Measurements from ENCODE around the gene LYPD6. TPM values are rescaled to one million over a fixed set of nuclear protein-coding genes. Genes with fewer than 3 reads are reported as not detected.

The LYPD6 gene
- total and polyA plus RNA-seq, 2 donors (not counting 1 experiment from before 2014, with no cell fraction given): not detected

GRCh38 chr2:149418065-149418464 lies 87.7 kb downstream of the LYPD6 start:
- DNase-seq: no peak
- no peaks in the 10 kb centered on the region for H3K36me3 ChIP-seq (replicated peaks in 1 of 2; ENCODE audit: control extremely low read depth in 1 of 2, control insufficient read depth in 1 of 2, extremely low read depth in 1 of 2, insufficient read depth in 2 of 2, low read length in 1 of 2)
- H3K4me1 ChIP-seq (ENCODE audit: control insufficient read depth in 2 of 2, insufficient read depth in 2 of 2, low read length in 2 of 2): no peaks in the 10 kb centered on the region
- no peaks in the 10 kb centered on the region for H3K79me2 ChIP-seq (ENCODE audit: control insufficient read depth, insufficient read depth, low read length)
- H3K4me2 ChIP-seq (replicated peaks; ENCODE audit: low read depth, low read length, poor library complexity, severe bottlenecking): no peak overlapping the region
- Mint-ChIP-seq H3K4me1 (no peaks in the 10 kb centered on the region), H3K27me3 (peaks cover 7% of the 10 kb centered on the region), H3K27ac (no peak overlapping the region), H3K9me3 (ENCODE audit: insufficient read depth) (no peaks in the 10 kb centered on the region), H3K4me3 (no peak overlapping the region)
- H3K27ac ChIP-seq (ENCODE audit: low read length in 2 of 2): no peak overlapping the region
- intact Hi-C loops (cut with micrococcal nuclease): no loop called here
- TF ChIP-seq EZH2 (IDR thresholded peaks at IDR 0.05; ENCODE audit: borderline replicate concordance, insufficient read depth, low read depth, low read length, poor library complexity, severe bottlenecking) (no peak), CTCF (IDR thresholded peaks at IDR 0.05) (no peak)
- ChIA-PET POLR2A (no interaction called here), CTCF (no interaction called here)
- no peaks in the 10 kb centered on the region for H3K9me3 ChIP-seq (ENCODE audit: control extremely low read depth in 1 of 3, control insufficient read depth in 2 of 3, insufficient read depth in 1 of 3, low read length in 2 of 3)
- no peak overlapping the region for H2AFZ ChIP-seq (ENCODE audit: insufficient read depth, low read depth, low read length, poor library complexity, severe bottlenecking)
- WGBS (ENCODE audit: insufficient coverage): no CpG with 5 or more reads among the region's 5 CpGs
- no peak for ATAC-seq (ENCODE audit: low read depth)
- H3K9ac ChIP-seq (ENCODE audit: low read length): no peak overlapping the region
- H4K20me1 ChIP-seq (ENCODE audit: control insufficient read depth, insufficient read depth, low read length, poor library complexity, severe bottlenecking): no peaks in the 10 kb centered on the region
- H3K27me3 ChIP-seq (replicated peaks in 1 of 4; ENCODE audit: control extremely low read depth in 1 of 4, control insufficient read depth in 3 of 4, insufficient read depth in 4 of 4, low read length in 3 of 4): no peaks in the 10 kb centered on the region
- H3K4me3 ChIP-seq (ENCODE audit: control extremely low read depth in 1 of 5, extremely low read depth in 1 of 5, insufficient read depth in 1 of 5, low read depth in 2 of 5, low read length in 4 of 5): no peak overlapping the region

- Histone ChIP-seq H3K79me2 (ENCODE audit: control insufficient read depth, insufficient read depth, low read length) (no peaks in the 10 kb centered on the region), H3K4me2 (replicated peaks; ENCODE audit: low read depth, low read length, poor library complexity, severe bottlenecking) (no peak overlapping the region), H3K9ac (ENCODE audit: low read length) (no peak overlapping the region), H3K9me3 (ENCODE audit: control extremely low read depth in 1 of 3, control insufficient read depth in 2 of 3, insufficient read depth in 1 of 3, low read length in 2 of 3) (no peaks in the 10 kb centered on the region), H3K4me3 (ENCODE audit: control extremely low read depth in 1 of 5, extremely low read depth in 1 of 5, insufficient read depth in 1 of 5, low read depth in 2 of 5, low read length in 4 of 5) (no peak overlapping the region), H3K36me3 (replicated peaks in 1 of 2; ENCODE audit: control extremely low read depth in 1 of 2, control insufficient read depth in 1 of 2, extremely low read depth in 1 of 2, insufficient read depth in 2 of 2, low read length in 1 of 2) (no peaks in the 10 kb centered on the region), H3K27ac (ENCODE audit: low read length in 2 of 2) (no peak overlapping the region), H4K20me1 (ENCODE audit: control insufficient read depth, insufficient read depth, low read length, poor library complexity, severe bottlenecking) (no peaks in the 10 kb centered on the region), H2AFZ (ENCODE audit: insufficient read depth, low read depth, low read length, poor library complexity, severe bottlenecking) (no peak overlapping the region), H3K27me3 (replicated peaks in 1 of 4; ENCODE audit: control extremely low read depth in 1 of 4, control insufficient read depth in 3 of 4, insufficient read depth in 4 of 4, low read length in 3 of 4) (no peaks in the 10 kb centered on the region), H3K4me1 (ENCODE audit: control insufficient read depth in 2 of 2, insufficient read depth in 2 of 2, low read length in 2 of 2) (no peaks in the 10 kb centered on the region)
- intact Hi-C loops (cut with micrococcal nuclease): no loop called here
- WGBS (ENCODE audit: insufficient coverage): 91% methylated on average over 9 of the region's 13 CpGs
- Mint-ChIP-seq H3K27ac (no peak overlapping the region), H3K27me3 (peaks cover 14% of the 10 kb centered on the region), H3K4me1 (no peaks in the 10 kb centered on the region), H3K9me3 (ENCODE audit: insufficient read depth) (no peaks in the 10 kb centered on the region), H3K4me3 (no peak overlapping the region)
- TF ChIP-seq EZH2 (IDR thresholded peaks at IDR 0.05; ENCODE audit: borderline replicate concordance, insufficient read depth, low read depth, low read length, poor library complexity, severe bottlenecking) (no peak), CTCF (IDR thresholded peaks at IDR 0.05) (no peak)
- ATAC-seq (ENCODE audit: low read depth) (no peak), DNase-seq (no peak)
- ChIA-PET CTCF (no interaction called here), POLR2A (no interaction called here)
Observed at GRCh38 chr2:149420053-149420963, 89.9 kb downstream of the LYPD6 start.
